NCI-H1436 treated with DMSO at 0.1 percent for 48 hours (cell line): ENCODE results near the gene NEO1.
"Not testable (repeated sequence)": the region's sequence is repeated elsewhere in the genome, so short reads cannot be mapped to it uniquely, and the experiment has no call there.

Experiments used
- DNase-seq: peaks from one replicate; lab custom pipeline; 2025; lab: John Stamatoyannopoulos, UW

Gene NEO1

DNA sequence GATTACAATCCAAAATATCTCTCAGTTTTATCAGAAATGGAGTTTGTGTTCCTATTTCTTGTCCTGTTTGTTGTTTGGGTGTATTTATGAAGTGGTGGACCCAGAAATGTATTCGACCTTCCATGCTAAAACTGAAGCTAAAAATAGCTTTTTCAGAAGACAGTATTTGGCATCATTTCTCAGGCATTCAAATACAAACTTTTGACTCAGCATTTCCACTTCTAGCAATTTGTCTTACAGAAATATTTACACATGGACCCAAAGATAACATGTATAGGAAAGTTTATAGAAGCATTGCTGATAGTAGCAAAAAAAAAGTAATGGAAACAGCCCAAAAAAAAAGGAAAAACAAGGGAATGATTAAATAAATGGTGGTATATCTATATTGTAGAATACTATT, 160.2 kb downstream of the NEO1 start:
- DNase-seq = no peak

DNA sequence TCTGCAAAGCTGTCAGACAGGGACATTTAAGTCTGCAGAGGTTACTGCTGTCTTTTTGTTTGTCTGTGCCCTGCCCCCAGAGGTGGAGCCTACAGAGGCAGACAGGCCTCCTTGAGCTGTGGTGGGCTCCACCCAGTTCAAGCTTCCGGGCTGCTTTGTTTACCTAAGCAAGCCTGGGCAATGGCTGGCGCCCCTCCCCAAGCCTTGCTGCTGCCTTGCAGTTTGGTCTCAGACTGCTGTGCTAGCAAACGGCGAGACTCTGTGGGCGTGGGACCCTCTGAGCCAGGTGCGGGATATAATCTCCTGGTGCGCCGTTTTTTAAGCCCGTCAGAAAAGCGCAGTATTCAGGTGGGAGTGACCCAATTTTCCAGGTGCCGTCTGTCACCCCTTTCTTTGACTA, 169.2 kb downstream of the NEO1 start:
- not testable (repeated sequence) for DNase-seq

DNA sequence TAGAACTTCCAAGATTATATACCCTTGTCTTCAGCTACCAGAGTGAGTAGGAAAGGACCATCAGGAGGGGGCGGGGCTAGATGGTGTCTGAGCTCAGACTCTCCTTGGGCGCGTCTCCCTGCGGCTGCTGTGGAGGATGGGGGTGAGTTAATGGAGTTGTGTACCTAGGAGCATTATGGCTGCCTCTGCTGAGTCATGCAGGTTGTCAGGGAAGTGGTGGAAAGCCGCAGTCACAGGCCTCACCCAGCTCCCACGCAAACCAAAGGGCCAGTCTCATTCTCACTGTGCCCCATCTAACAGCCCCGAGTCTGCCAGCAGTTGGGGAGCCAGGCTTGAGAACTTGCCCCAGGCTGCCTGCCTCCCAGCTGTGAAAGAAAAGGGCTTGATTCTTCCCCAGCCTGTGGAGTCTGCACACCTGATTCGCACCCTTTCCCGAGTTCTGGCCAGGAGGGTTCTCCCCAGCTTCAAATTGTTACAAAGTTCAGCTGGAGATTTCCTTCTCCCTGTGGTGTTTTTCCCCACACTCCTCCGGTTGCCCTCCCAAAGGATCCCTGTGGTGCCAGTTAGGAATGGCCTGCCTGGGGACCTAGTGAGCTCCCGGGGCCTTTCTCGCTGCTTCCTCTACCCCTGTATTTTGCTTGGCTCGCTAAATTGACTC, 173.2 kb downstream of the NEO1 start:
- no peak for DNase-seq

DNA sequence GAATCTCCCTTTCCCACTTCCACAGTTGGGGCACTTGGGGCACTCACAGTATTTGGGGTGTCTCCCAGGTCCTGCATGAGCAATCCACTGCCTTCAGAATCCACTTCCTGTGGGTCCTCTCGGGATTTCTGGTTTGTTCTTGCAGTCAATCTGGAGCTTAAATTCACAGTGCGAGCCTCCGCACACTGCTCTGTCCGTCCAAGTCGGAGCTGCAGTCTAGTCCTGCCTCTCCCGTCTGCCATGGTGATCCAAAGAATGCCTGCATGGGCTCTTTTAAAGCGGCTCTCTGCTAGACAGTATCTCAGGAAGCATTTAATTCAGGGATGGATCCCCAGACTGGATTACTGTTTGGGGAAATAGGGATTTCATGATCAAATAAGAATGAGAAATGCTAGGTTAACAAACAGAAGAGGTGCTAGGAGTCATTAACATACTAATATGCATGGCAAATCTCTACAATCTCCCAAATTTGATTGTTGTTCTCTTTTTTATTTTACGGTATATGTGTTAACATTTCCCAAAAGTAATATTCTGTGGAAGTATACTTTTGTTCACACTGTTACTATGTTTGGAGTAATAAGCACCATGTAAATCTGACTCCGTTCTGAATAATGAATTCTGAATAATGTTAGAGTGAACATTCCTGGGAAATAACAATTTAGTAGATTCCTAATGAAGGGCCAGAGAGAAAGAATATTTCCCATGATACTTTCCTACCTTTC, 174.0 kb downstream of the NEO1 start:
- DNase-seq = no peak

DNA sequence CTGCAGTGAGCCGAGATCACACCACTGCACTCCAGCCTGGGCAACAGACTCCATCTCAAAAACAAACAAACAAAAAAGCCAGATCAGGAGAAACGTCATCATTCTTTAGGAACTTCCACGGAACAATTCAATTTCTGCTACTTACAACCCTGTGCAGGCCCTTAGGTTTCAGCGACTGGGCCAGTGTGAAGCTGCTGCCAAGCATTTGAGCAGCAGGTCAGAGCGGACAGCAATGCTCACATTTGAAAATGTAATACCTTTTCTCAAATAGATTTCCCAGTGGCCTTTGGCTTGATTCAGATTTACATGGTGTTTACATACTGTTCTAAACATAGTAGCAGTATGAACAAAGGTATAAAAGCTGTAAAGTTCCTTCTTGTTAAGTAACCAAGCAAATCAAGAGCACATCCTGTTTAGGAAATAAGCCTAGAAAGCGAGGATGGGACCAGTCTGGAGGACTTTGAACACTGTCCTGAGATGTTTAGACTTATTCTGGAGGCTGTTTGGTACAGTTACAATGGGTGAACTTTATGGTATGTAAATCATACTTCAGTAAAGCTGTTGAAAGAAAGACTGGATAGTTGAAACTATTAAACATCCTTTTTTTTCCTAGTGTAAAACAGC, 175.3 kb downstream of the NEO1 start:
- DNase-seq = no peak

DNA sequence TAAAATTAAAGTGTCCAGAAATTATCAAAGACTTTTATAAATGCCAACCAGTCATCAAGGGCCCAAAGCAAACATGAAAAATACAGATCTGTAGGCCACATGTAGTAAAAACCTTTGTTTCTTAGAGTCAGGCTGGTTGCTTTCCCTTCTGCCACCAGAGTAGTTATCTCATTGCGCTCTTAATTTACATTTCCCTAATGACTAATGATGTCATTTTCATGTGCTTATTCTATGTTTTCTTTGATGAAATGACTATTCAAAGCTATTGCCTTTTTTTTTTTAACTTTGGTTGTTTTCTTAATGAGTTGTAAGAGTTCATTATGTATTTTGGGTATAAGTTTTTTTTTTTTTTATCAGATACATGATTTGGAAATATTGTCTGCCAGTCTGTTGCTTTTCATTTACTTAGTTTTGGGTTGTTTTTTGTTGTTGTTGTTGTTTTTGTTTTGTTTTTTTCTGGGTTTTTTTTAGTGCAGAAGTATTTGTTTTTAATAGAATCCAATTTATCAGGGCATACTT, 175.9 kb downstream of the NEO1 start:
- no peak for DNase-seq

DNA sequence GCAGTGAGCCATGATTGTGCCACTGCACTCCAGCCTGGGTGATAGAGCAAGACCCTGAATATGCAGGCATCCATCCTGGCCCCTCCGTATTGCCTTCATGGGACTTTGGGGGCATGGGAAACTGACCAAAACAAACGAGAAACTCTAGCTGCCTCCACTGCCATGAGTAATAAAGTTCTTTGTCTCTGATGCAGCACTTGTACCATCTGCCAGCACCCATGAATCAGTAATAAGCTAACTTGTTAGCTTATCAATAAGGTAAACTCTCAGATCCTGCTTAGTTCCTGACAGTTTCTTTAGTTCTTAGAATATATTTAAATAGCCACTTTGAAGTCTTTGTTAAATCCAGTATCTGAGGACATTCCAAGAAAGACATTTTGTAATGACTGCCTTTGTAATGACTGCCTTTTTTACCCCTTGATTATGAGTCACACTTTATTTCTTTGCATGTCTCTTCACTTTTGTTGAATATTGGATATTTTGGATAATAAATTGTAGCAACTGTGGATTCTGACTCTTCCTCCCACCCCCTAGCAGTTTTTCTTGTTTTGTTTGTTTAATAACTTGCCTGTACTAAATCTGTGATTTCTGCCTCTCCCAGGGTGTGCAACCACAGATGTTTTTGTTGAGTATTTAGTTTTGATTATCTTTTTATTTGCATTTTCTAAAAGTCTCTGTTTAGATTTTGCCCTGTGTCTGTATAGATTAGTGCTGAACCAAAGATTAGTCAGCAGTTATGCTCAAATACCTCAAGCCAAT, 179.6 kb downstream of the NEO1 start:
- no peak for DNase-seq

DNA sequence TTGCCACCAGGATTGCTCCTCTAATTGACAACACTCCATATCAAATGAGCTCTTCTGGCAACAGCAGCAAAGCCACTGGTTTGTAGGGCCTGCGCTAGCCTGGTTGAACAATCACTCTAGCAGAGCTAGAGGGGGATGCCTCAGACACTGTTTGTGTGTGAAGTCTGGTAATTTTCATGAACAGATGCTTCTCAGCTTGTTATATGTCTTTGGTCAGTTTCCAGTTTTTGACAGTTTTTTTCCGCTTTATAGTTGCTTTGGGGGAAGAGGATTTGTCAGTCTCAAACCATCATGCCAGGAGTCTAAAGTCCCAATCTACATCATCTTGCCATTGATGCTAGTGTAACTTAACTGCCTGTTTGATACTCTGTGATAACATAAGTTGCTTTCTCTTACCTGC, 180.5 kb downstream of the NEO1 start:
- DNase-seq = no peak

DNA sequence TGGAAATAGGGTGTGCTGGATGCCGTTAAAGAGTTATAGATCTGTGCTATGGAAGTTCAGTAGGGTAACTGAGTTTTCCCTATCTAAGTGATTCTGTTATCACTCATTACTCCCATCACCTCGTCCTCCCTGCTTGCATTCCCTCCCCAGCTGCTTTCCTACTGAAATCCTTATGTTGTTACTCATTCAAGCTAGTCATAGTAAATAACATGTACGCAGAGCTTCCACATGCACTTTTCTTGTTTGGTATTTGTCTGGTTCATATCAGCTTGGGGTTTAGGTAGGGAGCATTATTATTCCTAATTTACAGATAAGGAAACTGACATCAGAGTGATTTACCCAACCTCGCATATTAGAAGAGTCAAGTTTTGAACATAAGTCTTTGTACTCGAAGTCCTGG, 181.4 kb downstream of the NEO1 start:
- DNase-seq = no peak

DNA sequence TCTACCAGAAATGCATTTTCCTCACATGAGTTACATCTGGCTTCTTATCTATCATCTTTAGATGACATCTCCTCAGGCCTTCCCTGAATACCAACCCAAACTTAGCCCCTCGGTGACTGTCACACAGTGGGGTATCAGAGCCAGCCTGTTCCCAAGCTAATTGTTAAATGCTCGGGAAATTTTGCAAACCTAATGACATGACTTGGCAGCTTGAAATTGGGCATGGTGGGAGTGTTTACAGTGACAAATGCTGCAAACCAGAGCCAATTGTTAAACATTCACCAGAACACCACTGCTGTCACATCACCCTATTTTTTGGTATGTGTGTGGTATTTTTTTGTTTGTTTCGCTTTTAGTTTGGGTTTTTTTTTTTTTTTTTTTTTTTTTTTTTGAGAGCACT, 185.6 kb downstream of the NEO1 start:
- DNase-seq = no peak

DNA sequence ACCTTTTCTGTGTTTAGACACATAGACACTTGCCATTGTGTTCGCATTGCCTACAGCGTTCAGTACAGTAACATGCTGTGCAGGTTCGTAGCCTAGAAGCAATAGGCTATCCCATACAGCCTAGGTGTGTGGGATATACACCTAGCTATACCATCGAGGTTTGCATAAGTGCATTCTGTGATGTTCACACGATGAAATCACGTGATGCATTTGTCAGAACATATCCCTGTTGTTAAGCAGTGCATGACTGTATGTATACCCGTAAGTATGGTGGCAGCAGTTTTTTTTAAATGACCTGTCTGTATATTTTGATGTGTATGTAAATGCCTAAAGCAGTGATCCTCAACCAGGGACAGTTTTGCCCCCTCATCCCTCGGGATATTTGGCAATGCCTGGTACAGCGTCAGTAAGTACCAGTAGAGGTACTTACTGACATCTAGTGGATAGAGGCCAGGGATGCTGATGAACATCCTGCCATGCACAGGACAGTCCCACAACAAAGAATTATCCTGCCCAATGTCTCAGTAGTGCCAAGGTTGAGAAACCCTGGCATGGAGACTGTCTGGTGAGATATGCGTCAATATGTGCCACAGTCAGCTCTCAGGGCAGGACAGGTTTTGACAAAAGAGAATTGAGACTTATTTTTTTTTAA, 187.4 kb downstream of the NEO1 start:
- no peak for DNase-seq

DNA sequence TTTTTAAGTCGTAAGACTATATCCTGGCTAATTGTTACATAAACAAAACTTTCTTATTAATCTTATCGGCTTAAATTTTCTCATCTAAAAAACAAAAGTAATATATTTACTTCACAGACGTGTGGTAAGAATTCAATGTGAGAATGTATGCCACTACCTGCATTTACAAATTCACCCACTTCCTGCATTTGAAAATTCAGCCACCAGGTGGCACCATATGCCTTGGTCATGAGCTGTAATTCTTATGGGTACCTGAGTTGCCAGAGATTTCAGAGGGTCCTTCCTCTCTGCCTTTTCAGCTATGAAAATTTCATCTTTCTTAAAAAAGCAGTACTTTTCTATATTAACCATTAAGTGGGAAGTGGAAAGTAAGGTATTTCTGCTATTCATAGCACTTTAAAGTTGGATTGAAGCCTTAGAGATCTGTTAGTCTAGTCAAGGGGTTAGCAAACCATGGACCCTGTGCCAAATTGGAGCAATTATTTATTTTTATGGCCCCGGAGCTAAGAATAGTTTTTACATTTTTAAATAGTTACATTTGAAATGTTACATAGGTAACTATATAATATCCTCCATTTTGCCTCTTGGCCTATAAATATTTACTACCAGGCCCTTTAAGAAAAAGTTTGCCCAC, 188.7 kb downstream of the NEO1 start:
- DNase-seq = no peak

DNA sequence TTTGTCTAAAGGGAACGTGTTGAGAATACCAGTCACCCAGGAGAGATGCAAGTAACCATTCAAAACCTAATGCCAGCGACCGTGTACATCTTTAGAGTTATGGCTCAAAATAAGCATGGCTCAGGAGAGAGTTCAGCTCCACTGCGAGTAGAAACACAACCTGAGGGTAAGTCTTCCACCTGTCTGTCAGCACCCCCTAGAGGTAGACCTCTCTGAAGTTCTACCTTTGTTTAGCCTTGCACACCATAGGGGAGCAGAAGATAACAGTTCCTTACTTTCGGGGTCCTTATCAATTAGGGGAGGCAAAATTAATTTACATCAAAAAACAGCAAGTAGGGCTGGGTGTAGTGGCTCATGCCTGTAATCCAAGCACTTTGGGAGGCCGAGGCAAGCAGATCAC, 192.1 kb downstream of the NEO1 start:
- no peak for DNase-seq

DNA sequence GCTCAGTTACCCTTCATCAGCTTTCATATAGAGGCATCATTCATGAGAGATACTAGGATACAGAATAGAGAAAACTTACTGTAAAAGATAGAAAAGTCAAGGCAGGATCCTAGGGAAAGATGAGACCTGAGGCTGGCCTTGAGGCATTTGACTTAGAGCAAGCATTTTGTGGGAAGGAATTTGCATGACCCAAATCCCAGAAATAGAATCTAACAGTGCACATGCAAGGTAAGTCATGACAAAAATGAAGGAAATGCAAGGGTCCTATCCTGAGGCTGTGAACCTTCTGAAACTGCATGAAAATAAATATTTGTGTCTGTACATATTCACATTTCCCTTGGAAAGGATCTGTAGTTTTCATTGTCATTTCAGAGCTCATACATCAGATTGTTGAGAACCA, 194.2 kb downstream of the NEO1 start:
- no peak for DNase-seq

DNA sequence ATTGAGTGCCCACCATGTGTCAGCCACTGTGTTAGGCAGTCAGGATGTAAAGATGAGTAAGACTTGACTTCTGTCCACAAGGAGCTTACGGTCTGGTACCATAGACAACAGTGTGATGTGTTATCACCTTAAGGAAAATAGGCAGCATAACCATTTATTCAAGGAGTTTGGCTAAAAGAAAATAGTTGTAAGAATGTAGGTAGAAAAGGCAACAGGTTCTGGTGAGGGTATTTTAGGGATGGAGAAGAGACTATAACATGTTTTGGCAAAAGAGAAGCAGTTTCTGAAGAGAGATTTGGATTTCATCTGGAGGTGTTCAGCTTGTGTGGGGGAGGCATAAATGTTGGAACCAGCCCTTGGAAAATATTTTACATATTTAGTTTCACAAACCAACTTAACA, 194.6 kb downstream of the NEO1 start:
- no peak for DNase-seq

DNA sequence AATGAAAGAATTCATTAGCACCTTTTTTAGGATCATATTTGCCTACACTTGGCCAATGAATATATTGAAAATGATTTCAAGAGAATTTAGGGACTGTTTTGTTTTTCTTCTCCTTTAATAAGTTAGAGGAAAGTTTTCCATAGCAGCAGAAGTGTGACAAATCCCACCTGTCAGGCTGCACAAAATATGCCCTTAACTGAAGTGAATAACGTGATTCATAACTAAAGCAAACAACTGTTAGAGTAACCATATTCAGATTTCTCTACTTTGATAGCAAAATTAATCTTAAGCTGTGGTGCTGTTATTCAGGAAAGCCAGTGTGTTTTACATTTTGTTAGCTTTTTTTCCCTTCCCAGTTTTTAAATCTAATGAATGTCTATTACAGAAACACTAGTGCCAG, 195.1 kb downstream of the NEO1 start:
- DNase-seq = no peak

DNA sequence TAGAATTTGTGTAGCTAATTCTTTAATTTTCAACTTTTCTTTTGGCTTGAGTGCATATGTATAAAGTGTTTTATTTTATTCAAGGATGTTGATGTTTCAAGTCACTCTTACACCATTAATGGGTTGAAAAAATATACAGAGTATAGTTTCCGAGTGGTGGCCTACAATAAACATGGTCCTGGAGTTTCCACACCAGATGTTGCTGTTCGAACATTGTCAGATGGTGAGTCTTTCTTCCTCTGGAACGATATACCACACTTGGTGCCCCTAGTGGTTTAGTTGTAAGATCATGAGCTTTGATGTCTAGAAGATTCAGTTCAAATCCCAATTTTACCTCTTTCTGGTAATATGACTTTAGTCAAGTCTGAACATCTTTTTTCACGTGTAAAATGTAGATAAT, 197.2 kb downstream of the NEO1 start:
- no peak for DNase-seq

DNA sequence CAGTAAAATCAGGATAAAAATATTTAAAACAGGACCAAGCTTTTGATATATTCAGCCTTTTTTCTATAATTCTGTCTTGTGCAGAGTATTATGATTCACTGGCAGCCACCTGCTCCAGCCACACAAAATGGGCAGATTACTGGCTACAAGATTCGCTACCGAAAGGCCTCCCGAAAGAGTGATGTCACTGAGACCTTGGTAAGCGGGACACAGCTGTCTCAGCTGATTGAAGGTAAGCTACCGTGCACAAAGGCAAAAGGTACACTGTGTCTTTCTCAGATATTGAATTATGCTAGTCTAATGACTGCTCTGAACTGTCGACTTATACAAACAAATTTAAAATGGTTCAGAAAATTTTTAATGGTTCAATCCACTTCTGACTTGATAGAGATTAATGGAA, 202.3 kb downstream of the NEO1 start:
- no peak for DNase-seq

DNA sequence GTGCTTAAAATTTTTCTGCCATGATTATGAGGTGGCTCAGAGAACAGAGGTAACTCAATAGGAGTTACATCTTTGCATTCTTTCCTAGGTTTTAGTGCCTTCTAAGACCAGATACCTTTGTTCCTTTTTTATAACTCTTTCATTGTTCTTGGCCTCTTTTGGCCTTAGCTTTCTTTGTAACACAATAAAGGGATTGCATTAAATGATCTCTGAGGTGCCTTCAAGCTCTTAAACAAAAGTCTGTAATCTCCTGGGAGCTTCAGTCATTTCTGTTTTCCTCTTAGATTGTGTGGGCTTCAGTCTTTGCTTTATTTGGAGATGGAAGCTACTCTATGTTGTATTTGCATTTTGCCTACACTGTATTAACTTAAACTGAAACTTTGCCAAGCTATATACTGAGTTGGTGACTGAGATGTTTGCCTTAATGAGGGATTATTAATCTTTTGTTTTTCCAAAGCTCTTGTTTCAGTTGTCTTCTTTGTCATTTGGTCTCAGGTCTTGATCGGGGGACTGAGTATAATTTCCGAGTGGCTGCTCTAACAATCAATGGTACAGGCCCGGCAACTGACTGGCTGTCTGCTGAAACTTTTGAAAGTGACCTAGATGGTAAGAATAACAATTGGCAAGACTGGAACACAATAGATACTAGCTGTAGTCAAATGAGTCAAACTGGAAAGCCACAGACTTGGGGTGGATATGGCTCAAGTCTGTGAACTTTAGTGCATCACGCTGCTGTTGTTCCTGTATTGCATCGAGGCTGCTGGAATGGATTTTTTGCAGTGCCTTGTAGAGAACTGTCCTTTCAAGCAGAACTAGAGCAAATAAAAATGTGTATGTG, 206.2 kb downstream of the NEO1 start:
- DNase-seq = no peak

DNA sequence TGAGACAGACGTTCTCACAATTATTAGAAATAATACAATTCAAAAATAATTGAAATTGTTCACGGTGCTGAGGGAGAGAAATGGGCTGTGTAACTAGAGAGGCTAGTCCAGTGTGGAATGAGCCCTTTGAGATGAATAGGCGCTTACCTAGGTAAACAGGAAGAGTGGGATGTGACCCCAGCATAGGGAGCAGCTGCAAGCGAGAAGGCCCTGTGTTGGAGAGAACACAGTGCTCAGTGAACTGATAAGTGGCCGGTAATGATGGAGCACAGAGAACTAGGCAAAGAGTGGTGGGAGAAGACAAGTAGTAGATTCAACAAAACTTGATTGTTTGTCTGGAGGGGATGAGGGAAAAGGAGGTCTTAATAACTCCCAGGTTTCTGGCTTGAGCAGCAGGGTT, 212.6 kb downstream of the NEO1 start:
- no peak for DNase-seq
